GM13977 (cell line): ENCODE data around the gene FXYD5.
A peak's percentile ranks its signal among the peaks of the same experiment; 100 is the strongest.

ENCODE experiments used
- DNase-seq: peaks from one replicate; pipeline ENCODE4 v3.0.0; 2012; ENCODE audit warnings: low spot score
- in situ Hi-C: fragments of 300-500 bp; cut with MboI; formaldehyde crosslinking; loops from one replicate; pipeline ENCODE4 v1.12.0; 2022; ENCODE audit warnings: low sequenced_read_pairs, low pct_unique_long_range_greater_than_20kb, mixed read lengths, inconsistent platforms; ENCODE audit not compliant: unreplicated experiment
- TF ChIP-seq, protein P1 (sequence below): IDR thresholded peaks from 2 replicates; pipeline ENCODE4 v1.5.1; 2012; ENCODE audit warnings: mild to moderate bottlenecking, control low read depth; ENCODE audit not compliant: insufficient read depth; ENCODE audit errors: extremely low read depth, missing control alignments

Gene FXYD5

GRCh38 chr19:35205733-35206323, 51.3 kb downstream of the FXYD5 start:
- in situ Hi-C loops = no loop called here
- DNase-seq = no peak
- TF ChIP-seq, protein P1, sequence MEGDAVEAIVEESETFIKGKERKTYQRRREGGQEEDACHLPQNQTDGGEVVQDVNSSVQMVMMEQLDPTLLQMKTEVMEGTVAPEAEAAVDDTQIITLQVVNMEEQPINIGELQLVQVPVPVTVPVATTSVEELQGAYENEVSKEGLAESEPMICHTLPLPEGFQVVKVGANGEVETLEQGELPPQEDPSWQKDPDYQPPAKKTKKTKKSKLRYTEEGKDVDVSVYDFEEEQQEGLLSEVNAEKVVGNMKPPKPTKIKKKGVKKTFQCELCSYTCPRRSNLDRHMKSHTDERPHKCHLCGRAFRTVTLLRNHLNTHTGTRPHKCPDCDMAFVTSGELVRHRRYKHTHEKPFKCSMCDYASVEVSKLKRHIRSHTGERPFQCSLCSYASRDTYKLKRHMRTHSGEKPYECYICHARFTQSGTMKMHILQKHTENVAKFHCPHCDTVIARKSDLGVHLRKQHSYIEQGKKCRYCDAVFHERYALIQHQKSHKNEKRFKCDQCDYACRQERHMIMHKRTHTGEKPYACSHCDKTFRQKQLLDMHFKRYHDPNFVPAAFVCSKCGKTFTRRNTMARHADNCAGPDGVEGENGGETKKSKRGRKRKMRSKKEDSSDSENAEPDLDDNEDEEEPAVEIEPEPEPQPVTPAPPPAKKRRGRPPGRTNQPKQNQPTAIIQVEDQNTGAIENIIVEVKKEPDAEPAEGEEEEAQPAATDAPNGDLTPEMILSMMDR = no peak

DNA sequence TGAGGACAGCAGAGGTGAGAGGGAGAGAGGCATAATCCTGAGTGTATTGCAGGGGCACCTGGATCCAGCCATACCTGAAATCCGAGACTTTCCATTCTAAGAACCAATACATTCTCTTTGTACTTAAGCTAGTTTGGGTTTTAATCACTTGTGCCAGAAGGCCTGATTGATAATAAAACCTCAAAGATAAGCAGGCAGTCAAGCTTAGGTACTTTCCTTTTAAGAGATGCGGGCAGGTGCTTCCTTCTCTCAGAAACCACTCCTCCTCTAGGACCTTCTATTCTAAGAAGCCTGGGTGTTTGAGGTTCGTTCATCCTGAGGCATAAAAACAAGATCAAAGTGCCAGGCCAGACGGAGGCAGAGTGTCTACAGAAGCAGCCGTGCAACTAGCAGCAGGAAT, 51.8 kb downstream of the FXYD5 start:
- DNase-seq = peak; percentile 40
- in situ Hi-C loops = no loop called here
- TF ChIP-seq, protein P1 = no peak

GRCh38 chr19:35206855-35207254, 52.3 kb downstream of the FXYD5 start:
- DNase-seq = no peak
- TF ChIP-seq, protein P1 = no peak
- in situ Hi-C loops = no loop called here

DNA sequence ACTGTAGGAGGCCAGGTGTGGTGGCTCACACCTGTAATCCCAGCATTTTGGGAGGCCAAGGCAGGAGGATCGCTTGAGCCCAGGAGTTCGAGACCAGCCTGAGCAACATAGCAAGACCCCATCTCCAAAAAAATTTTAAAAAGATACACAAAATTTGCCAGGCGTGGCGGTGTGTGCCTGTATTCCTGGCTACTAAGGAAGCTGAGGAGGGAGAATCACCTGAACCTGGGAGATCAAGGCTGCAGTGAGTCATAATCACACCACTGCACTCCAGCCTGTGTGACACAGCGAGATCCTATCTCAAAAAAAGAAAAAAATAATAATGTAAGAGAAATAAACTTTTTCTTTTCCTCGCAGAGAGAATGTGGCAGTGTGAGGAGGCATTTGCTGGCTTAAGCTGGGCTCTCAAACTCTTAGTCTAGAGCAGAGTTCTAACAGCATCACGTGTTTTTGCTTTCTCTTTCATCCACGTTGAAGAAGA, 52.9 kb downstream of the FXYD5 start:
- TF ChIP-seq, protein P1 = no peak
- no peak for DNase-seq
- in situ Hi-C loops = no loop called here

DNA sequence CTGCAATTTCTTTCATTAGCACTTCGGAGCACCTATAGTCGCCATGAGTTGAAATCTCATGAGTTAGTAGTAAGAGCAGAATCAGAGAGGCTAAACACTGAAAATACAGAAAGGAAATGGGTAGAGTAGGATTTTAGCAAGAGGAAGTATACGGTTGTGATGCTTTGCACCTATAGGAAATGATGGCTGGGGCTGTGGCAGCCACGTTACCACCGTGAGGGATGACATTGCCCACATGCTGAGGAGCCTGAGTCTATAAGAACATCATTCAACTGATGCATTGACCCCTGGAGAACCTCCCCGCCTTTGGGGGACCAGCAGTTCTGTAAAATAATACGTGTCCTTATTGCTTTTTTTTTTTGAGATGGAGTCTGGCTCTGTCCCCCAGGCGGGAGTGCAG, 53.6 kb downstream of the FXYD5 start:
- in situ Hi-C loops = no loop called here
- DNase-seq = no peak
- TF ChIP-seq, protein P1 = no peak

DNA sequence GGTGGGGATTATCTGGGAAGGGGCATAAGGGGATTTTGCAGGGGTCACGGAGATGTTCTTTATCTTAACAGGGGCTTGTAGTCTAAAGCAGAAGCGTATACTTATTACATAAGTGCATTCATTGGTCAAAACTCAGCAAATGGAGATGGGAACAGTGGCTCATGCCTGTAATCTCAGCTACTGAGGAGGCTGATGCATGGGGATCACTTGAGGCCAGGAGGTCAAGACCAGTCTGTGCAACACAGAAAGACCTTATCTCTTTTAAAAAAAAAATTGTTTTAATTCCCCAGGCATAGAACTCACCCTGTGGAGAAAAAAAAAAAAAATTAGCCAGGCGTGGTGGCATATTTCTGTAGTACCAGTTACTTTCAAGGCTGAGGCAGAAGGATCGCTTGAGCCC, 55.1 kb downstream of the FXYD5 start:
- no peak for DNase-seq
- in situ Hi-C loops = no loop called here
- TF ChIP-seq, protein P1 = no peak
